HEK293 (cell line): ENCODE results near the gene MYLK4.

Experiments used
- CTCF ChIA-PET: fragments of 350-600 bp; formaldehyde crosslinking; extraction: SDS; loops from one replicate; lab custom pipeline; 2021; ENCODE audit warnings: antibody characterized with exemption; lab: Yijun Ruan, JAX
- POLR2A ChIA-PET: fragments of 300-600 bp; formaldehyde crosslinking; extraction: SDS; loops from one replicate; lab custom pipeline; 2020; ENCODE audit warnings: antibody characterized with exemption, inconsistent platforms; lab: Yijun Ruan, JAX
- H3K27ac ChIP-seq: fragments of 200-500 bp; sonication (Bioruptor generic); 2 replicates; pipeline ENCODE4 v1.5.1; 2014; ENCODE audit warnings: low read depth, low read length, control low read depth, inconsistent platforms; ENCODE audit errors: extremely low read depth
- H3K36me3 ChIP-seq, 2 experiments: fragments of 200-500 bp in 1 of 2; sonication (Bioruptor generic) in 1 of 2; 1 replicate in 1 of 2; 2 replicates in 1 of 2; pipeline ENCODE4 v1.5.1; 2014 to 2017; ENCODE audit warnings: inconsistent platforms in 2 of 2, low read length in 2 of 2; ENCODE audit not compliant: control insufficient read depth in 2 of 2, insufficient read depth in 1 of 2
- H3K4me1 ChIP-seq: fragments of 200-500 bp; sonication (Bioruptor generic); 2 replicates; pipeline ENCODE4 v1.5.1; 2014; ENCODE audit warnings: mild to moderate bottlenecking, low read length, inconsistent platforms; ENCODE audit not compliant: control insufficient read depth, insufficient read depth
- H3K4me3 ChIP-seq: 2 replicates; pipeline ENCODE4 v1.5.1; 2011; ENCODE audit warnings: low read depth, mild to moderate bottlenecking, control low read depth, low read length, moderate library complexity
- H3K9me3 ChIP-seq: fragments of 200-500 bp; sonication (Bioruptor generic); 2 replicates; pipeline ENCODE4 v1.5.1; 2014; ENCODE audit warnings: low read depth, low read length, inconsistent platforms; ENCODE audit not compliant: control insufficient read depth, insufficient read depth
- HOXA7 ChIP-seq: sonication (generic); formaldehyde crosslinking; IDR thresholded peaks from 2 replicates; pipeline ENCODE4 v1.8.1; 2022; ENCODE audit warnings: missing genetic modification reagents, borderline replicate concordance
- ZBTB48 ChIP-seq: fragments of 450-650 bp; formaldehyde crosslinking; IDR thresholded peaks from 2 replicates; pipeline ENCODE4 v1.5.1; 2016; ENCODE audit warnings: missing biosample characterization, missing genetic modification characterization
- ZBTB8A ChIP-seq: fragments of 450-650 bp; formaldehyde crosslinking; IDR thresholded peaks from 2 replicates; pipeline ENCODE4 v1.5.1; 2016; ENCODE audit warnings: missing biosample characterization, missing genetic modification characterization
- ZIC2 ChIP-seq: fragments of 450-650 bp; formaldehyde crosslinking; IDR thresholded peaks from 2 replicates; pipeline ENCODE4 v1.5.1; 2016; ENCODE audit warnings: missing biosample characterization, missing genetic modification characterization
- ZNF311 ChIP-seq: fragments of 450-650 bp; formaldehyde crosslinking; IDR thresholded peaks from 2 replicates; pipeline ENCODE4 v1.5.1; 2017; ENCODE audit warnings: missing biosample characterization, missing genetic modification characterization, borderline replicate concordance
- ZNF324 ChIP-seq: fragments of 450-650 bp; formaldehyde crosslinking; IDR thresholded peaks from 2 replicates; pipeline ENCODE4 v1.5.1; 2016; ENCODE audit warnings: missing biosample characterization, missing genetic modification characterization
- ZNF335 ChIP-seq: fragments of 450-650 bp; formaldehyde crosslinking; conservative IDR thresholded peaks from 2 replicates; pipeline ENCODE4 v1.5.1; 2016; ENCODE audit warnings: missing biosample characterization, missing genetic modification characterization
- ZNF560 ChIP-seq: fragments of 450-650 bp; formaldehyde crosslinking; IDR thresholded peaks from 2 replicates; pipeline ENCODE4 v1.5.1; 2017; ENCODE audit warnings: missing biosample characterization, missing genetic modification characterization, borderline replicate concordance
- TF ChIP-seq, protein P1 (sequence below): fragments of 450-650 bp; formaldehyde crosslinking; IDR thresholded peaks from 2 replicates; pipeline ENCODE4 v1.5.1; 2016; ENCODE audit warnings: missing biosample characterization, missing genetic modification characterization
- TF ChIP-seq, protein P2 (sequence below): fragments of 450-650 bp; formaldehyde crosslinking; IDR thresholded peaks from 2 replicates; pipeline ENCODE4 v1.5.1; 2016; ENCODE audit warnings: missing biosample characterization, missing genetic modification characterization

Gene MYLK4

DNA sequence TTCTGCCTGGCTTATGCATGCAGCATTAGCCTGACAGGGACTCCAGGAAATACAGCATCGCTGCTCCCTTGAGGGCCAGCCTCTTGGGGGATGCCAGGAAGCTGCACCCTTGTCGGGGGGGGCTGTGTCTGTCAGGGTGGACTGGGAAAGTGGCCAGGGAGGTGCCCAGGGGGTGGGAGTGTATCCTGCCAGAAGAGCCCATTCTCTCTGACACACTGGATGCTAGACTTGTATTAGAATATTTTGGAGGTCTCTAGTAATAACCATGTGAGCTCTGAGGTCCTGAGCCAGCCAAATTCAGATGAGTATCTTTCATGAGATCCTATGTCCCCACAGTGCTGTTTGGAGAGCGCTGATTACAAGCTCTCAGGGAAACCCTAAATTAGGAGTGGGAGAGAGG is 89.1 kb downstream of the MYLK4 start (continued):
- no peak for TF ChIP-seq ZBTB8A
- no peak for TF ChIP-seq ZNF324
- TF ChIP-seq, protein P1, sequence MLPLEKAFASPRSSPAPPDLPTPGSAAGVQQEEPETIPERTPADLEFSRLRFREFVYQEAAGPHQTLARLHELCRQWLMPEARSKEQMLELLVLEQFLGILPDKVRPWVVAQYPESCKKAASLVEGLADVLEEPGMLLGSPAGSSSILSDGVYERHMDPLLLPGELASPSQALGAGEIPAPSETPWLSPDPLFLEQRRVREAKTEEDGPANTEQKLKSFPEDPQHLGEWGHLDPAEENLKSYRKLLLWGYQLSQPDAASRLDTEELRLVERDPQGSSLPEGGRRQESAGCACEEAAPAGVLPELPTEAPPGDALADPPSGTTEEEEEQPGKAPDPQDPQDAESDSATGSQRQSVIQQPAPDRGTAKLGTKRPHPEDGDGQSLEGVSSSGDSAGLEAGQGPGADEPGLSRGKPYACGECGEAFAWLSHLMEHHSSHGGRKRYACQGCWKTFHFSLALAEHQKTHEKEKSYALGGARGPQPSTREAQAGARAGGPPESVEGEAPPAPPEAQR (tag by site-specific recombination) = no peak
- no peak for TF ChIP-seq ZBTB48
- TF ChIP-seq, all 188 proteins: peak for 0

DNA sequence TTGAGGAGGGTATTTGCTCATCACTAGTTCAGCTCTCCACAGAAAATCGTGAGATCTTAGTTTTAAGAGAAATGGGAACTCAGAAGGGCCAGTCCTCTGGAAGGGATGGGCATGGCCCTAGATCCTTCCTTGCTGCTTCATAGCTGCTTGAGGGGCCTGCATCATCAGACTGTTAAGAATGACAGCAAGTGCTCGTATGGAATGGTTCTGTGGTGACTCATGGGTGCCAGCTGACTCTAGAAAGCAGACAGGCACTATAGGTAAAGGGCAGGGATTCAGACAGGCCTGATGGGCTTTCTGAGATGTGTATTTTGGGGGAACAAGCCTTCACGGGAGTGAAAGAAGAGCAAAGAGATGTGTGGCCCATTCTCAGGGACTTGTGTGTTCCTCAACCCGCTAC is 90.8 kb downstream of the MYLK4 start:
- H3K36me3 ChIP-seq = no peaks in the 10 kb centered on the region
- 0 out of 2 replicates have a peak, but pooled peaks cover 2% of the 10 kb centered on the region for H3K4me1 ChIP-seq
- POLR2A ChIA-PET = interaction anchor here (0.7 kb wide), 1 partner anchor 11 kb away, joined by 3 read pairs; no protein-coding TSS in a partner anchor
- H3K27ac ChIP-seq = no peak overlapping the region
- no peaks in the 10 kb centered on the region for H3K9me3 ChIP-seq
- CTCF ChIA-PET = interaction anchor here (0.5 to 2.7 kb wide), 3 partner anchors 25 to 620 kb away, joined by 3 to 12 read pairs (median 4); no protein-coding TSS in a partner anchor
- no peak overlapping the region for H3K4me3 ChIP-seq
- TF ChIP-seq ZNF335 = 0 out of 2 replicates have a peak, but pooled peaks have one; percentile 21
- no peak for TF ChIP-seq ZNF311
- TF ChIP-seq, protein P2, sequence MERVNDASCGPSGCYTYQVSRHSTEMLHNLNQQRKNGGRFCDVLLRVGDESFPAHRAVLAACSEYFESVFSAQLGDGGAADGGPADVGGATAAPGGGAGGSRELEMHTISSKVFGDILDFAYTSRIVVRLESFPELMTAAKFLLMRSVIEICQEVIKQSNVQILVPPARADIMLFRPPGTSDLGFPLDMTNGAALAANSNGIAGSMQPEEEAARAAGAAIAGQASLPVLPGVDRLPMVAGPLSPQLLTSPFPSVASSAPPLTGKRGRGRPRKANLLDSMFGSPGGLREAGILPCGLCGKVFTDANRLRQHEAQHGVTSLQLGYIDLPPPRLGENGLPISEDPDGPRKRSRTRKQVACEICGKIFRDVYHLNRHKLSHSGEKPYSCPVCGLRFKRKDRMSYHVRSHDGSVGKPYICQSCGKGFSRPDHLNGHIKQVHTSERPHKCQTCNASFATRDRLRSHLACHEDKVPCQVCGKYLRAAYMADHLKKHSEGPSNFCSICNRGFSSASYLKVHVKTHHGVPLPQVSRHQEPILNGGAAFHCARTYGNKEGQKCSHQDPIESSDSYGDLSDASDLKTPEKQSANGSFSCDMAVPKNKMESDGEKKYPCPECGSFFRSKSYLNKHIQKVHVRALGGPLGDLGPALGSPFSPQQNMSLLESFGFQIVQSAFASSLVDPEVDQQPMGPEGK = no peak

DNA sequence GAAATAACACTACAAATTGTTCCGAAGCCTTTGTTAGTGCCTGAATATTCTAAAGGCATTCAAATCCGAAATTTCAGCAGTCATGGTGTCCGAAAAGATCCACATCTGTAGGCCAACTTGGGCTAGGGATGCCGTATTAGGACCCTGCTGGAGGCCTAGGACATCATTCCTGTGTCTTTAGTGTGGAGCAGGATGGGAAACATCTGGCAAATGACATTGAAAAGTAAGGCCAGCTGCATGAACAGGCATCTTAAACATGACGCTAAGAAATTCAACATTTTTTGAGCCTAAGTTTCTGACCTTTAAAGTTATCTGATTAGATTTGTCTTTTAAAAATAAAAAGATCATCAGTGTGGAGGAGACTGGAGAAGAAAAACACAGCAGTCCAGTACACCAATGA is 91.3 kb downstream of the MYLK4 start:
- TF ChIP-seq HOXA7 (CRISPR knock-in tag) = no peak
- no peak for TF ChIP-seq ZNF560 (tag by site-specific recombination)
- TF ChIP-seq, all 188 proteins: peak for 0
- no peaks in the 10 kb centered on the region for H3K36me3 ChIP-seq
- 0 out of 2 replicates have a peak, but pooled peaks cover 2% of the 10 kb centered on the region for H3K4me1 ChIP-seq
- H3K4me3 ChIP-seq = no peak overlapping the region
- no peak overlapping the region for H3K27ac ChIP-seq
- ChIA-PET CTCF (interaction anchor here (0.5 to 2.7 kb wide), 2 partner anchors 25 to 322 kb away, joined by 3 to 12 read pairs; no protein-coding TSS in a partner anchor), POLR2A (no interaction called here)
- no peaks in the 10 kb centered on the region for H3K9me3 ChIP-seq

DNA sequence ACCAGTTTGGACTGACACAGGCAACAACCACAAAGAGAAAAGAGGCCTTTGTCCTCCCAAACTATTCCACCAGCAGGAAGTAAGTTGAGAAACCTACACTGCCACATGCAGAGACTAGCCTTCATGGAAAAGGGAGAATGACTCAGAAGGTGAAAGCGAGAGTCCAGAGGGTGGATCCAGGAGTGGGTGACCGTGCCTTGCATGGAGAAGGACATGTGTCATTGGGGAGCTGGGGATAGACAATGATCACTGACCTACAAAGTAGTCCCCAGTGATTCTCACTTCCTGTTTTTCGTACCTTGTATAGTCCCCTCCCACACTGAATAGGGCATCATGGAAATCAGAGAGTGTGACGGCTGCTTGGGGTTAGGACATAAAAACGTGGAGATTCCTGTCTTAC is 91.9 kb downstream of the MYLK4 start:
- TF ChIP-seq, protein P2 = no peak
- TF ChIP-seq ZIC2 (tag by site-specific recombination) = 0 out of 2 replicates have a peak, but pooled peaks have one; percentile 22
- TF ChIP-seq, all 188 proteins: peak for 1
- CTCF ChIA-PET = interaction anchor here (0.5 to 2.7 kb wide), 2 partner anchors 24 to 321 kb away, joined by 3 to 12 read pairs; no protein-coding TSS in a partner anchor
- H3K27ac ChIP-seq = no peak overlapping the region

More for the DNA sequence above, 91.9 kb downstream of the MYLK4 start:
- H3K36me3 ChIP-seq = no peaks in the 10 kb centered on the region
- POLR2A ChIA-PET = no interaction called here
- H3K9me3 ChIP-seq = no peaks in the 10 kb centered on the region
- H3K4me3 ChIP-seq = no peak overlapping the region
- H3K4me1 ChIP-seq = 0 out of 2 replicates have a peak, but pooled peaks cover 2% of the 10 kb centered on the region
